Measurements from ENCODE around the gene LHX2. TPM values are rescaled to one million over a fixed set of nuclear protein-coding genes. Genes with fewer than 3 reads are reported as not detected.
"Not testable (repeated sequence)": the region's sequence is repeated elsewhere in the genome, so short reads cannot be mapped to it uniquely, and the experiment has no call there.

The LHX2 gene
- total and polyA plus RNA-seq, 7 donors = not detected

DNA sequence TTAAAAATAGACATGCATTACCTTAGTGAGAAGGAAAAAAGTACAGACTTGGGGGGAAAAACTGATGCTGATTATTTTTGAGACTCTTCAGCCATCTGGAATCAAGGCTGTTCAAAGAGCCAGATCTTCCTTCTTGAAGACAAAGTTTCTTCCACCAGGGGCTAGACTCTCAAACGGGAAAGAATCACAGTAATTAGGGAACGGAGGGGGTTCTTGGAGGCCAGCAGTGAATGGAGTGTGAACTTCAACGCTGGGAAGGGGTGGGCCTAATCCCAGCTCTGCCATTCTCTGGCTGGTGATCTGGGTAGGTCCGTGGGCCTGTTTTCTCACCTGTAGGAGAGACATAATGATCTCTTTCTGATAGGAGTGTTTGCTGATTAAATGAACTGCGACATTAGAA, 21.1 kb upstream of the LHX2 start:
- WGBS, 3 donors = 47 to 48% (median 48%) methylated on average over 5 of the region's 5 CpGs
- no peaks in the 10 kb centered on the region for H3K9me3 ChIP-seq
- no peak overlapping the region for H3K27ac ChIP-seq
- intact Hi-C loops (cut with DNase I) = no loop called here
- ATAC-seq (no peak), DNase-seq (no peak)
- no peaks in the 10 kb centered on the region for H3K4me1 ChIP-seq
- no peaks in the 10 kb centered on the region for H3K36me3 ChIP-seq (ENCODE audit: insufficient read depth in 1 of 2, low read depth in 1 of 2)
- H3K4me3 ChIP-seq = no peak overlapping the region
- TF ChIP-seq, protein P1, sequence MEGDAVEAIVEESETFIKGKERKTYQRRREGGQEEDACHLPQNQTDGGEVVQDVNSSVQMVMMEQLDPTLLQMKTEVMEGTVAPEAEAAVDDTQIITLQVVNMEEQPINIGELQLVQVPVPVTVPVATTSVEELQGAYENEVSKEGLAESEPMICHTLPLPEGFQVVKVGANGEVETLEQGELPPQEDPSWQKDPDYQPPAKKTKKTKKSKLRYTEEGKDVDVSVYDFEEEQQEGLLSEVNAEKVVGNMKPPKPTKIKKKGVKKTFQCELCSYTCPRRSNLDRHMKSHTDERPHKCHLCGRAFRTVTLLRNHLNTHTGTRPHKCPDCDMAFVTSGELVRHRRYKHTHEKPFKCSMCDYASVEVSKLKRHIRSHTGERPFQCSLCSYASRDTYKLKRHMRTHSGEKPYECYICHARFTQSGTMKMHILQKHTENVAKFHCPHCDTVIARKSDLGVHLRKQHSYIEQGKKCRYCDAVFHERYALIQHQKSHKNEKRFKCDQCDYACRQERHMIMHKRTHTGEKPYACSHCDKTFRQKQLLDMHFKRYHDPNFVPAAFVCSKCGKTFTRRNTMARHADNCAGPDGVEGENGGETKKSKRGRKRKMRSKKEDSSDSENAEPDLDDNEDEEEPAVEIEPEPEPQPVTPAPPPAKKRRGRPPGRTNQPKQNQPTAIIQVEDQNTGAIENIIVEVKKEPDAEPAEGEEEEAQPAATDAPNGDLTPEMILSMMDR (IDR thresholded peaks at IDR 0.05) = no peak
- H3K27me3 ChIP-seq (ENCODE audit: insufficient read depth in 3 of 3, low read length in 2 of 3) = peaks cover 0 to 34% (median 2%) of the 10 kb centered on the region in 3 donors

DNA sequence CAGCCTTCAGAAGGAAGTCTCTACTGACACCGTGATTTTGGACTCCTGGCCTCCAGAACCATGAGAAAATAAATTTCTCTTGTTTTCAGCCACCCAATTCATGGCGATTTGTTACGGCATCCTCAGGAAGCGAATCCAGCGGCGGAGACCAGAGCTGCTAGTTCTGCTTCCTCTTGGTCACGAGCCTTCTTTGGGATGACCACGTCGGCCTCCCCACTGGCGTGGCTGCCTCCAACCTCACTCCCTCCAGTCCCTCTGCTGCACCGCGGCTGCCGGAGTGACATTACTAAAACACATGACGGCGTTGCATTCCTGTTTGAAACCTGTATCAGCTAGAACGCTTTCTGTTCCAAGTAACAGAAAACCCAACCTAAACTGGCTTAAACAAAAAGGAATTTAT, 18.9 kb upstream of the LHX2 start:
- peaks cover 0 to 56% (median 11%) of the 10 kb centered on the region in 3 donors for H3K27me3 ChIP-seq (ENCODE audit: insufficient read depth in 3 of 3, low read length in 2 of 3)
- H3K9me3 ChIP-seq; ATAC-seq; H3K27ac ChIP-seq; H3K36me3 ChIP-seq (ENCODE audit: insufficient read depth in 1 of 2, low read depth in 1 of 2); H3K4me1 ChIP-seq; DNase-seq; H3K4me3 ChIP-seq; intact Hi-C loops (cut with DNase I): not testable (repeated sequence)
- 55 to 75% (median 59%) methylated on average over 7 to 12 of the region's 16 CpGs for WGBS, 3 donors

DNA sequence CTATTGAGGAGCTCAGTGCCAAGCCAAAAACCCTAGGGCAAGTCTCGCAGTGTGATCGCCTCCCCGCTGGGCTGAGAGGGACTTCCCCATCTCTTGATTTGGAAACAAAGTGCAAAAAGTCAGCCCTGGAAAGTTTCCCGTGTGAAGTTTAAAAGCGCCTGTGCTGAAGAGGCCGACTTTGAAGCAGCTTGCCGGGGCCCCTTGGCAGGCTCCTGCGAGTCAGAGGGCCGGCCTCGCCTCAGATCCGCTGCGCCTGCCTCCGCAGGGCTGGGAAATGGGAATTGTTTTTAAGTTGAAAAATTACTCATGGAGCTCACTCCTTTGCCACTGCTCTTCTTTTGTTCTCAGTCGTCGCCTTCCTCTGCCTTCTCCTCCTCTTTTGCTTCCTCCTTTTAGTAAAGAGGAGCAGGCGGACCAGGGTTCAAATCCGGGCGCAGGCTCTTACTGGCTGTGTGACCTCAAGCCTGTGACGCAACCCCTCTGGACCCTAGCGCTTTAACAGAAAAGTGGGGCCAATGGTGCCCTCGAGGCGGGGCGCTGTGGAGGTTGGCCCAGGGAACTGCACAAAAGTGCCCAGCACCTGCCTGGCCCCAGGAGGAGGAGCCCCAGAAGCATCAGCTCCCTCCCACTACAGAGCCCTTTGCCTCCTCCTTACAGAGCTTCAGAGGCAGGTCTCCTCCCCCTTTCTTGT, 14.7 kb upstream of the LHX2 start:
- Histone ChIP-seq H3K4me3 (no peak overlapping the region), H3K9me3 (no peaks in the 10 kb centered on the region), H3K27ac (no peak overlapping the region), H3K36me3 (ENCODE audit: insufficient read depth in 1 of 2, low read depth in 1 of 2) (no peaks in the 10 kb centered on the region), H3K4me1 (no peaks in the 10 kb centered on the region), H3K27me3 (ENCODE audit: insufficient read depth in 3 of 3, low read length in 2 of 3) (peaks cover 0 to 72% (median 33%) of the 10 kb centered on the region in 3 donors)
- ATAC-seq (no peak), DNase-seq (no peak)
- intact Hi-C loops (cut with DNase I) = no loop called here
- TF ChIP-seq, protein P1 (IDR thresholded peaks at IDR 0.05) = no peak
- WGBS, 3 donors = 16 to 21% (median 20%) methylated on average over 22 to 23 of the region's 23 CpGs

DNA sequence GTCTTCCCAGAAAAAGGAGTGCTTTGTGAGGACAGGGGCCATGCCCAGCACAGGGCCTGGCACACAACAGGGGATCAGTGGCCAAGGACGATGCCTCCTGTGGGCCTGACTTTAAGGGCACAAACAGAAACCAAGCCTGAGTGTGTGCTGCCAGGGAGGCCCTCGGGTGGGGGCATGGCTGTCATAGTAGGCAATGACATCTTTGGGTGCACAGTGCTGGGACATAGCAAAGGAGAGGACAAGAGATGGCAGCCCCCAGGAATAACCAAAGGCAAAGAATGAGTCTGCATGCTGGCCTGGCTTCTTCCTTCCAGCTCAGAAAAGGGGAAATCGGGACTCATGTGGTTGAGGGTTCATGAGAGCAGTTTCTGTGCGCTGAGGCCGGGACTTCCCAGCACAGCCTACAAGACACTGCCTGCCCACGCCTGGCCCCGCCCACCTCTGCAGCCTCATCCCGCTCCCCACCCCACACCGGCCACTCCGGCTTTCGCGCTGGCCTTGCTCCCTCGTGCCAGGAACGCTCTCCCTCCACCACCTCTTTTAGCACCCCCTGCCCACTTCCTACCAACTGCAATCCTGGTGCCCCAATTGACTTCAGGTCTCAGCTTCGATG, 13.8 kb upstream of the LHX2 start:
- Histone ChIP-seq H3K27ac (no peak overlapping the region), H3K4me3 (no peak overlapping the region), H3K36me3 (ENCODE audit: insufficient read depth in 1 of 2, low read depth in 1 of 2) (no peaks in the 10 kb centered on the region), H3K9me3 (no peaks in the 10 kb centered on the region), H3K27me3 (ENCODE audit: insufficient read depth in 3 of 3, low read length in 2 of 3) (peaks cover 0 to 81% (median 35%) of the 10 kb centered on the region in 3 donors), H3K4me1 (no peaks in the 10 kb centered on the region)
- 26 to 31% (median 30%) methylated on average over 10 to 15 of the region's 15 CpGs for WGBS, 3 donors
- intact Hi-C loops (cut with DNase I) = loop anchor here in 1 of 2 donors (2.0 kb wide), 1 partner anchor 17 kb away; no protein-coding TSS in a partner anchor
- peak in 1 of 2 donors; percentile 64 for DNase-seq
- ATAC-seq = peak in 1 of 4 donors; percentile 42
- TF ChIP-seq, protein P1 (IDR thresholded peaks at IDR 0.05) = no peak

DNA sequence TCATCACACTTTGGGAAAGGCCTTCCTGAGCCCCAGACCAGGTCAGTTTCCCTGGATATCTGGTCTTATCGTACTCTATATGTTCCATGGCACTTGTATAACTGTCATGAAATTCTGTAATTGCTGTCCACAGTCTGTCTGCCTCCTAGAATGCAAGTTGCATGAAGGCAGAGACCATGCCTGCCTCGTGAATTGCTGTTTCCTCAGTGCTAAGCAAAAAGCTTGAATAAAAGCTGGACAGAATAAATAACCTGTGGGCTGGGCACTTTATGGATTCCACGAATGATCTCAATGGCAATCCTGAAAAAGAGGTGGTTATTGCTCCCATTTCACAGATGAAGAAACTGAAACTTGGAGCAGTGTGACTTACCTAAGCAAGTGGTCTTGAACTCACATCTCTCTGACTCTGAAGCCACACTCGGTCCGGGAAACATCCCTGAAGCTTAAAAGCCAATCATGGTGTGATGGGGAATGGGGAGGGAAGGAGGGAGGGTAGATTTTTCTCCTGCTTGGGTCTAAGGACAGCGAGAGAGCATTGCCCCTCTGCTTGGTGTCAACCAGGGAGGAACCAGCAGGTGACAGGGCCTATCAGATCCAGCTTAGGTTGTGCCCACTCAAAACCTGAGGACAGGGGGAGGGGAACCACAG, 13.2 kb upstream of the LHX2 start:
- no peak overlapping the region for H3K4me3 ChIP-seq
- 54 to 76% (median 69%) methylated on average over 6 of the region's 6 CpGs for WGBS, 3 donors

More for the DNA sequence above, 13.2 kb upstream of the LHX2 start:
- intact Hi-C loops (cut with DNase I) = loop anchor here in 1 of 2 donors (2.0 kb wide), 1 partner anchor 18 kb away; no protein-coding TSS in a partner anchor
- no peak for DNase-seq
- no peaks in the 10 kb centered on the region for H3K9me3 ChIP-seq
- H3K36me3 ChIP-seq (ENCODE audit: insufficient read depth in 1 of 2, low read depth in 1 of 2) = no peaks in the 10 kb centered on the region
- no peak for ATAC-seq
- H3K4me1 ChIP-seq = no peaks in the 10 kb centered on the region
- H3K27ac ChIP-seq = no peak overlapping the region
- H3K27me3 ChIP-seq (ENCODE audit: insufficient read depth in 3 of 3, low read length in 2 of 3) = peaks cover 0 to 86% (median 35%) of the 10 kb centered on the region in 3 donors
- TF ChIP-seq, protein P1 (IDR thresholded peaks at IDR 0.05) = no peak

Data from psoas muscle (tissue), 8 donors.